Immature natural killer cell (primary cell): ENCODE measurements around the gene C1RL. TPM values are rescaled to one million over a fixed set of nuclear protein-coding genes. Genes with fewer than 3 reads are reported as not detected.

Source experiments
- DNase-seq, 3 donors: peaks; one replicate each; pipeline ENCODE4 v3.0.0; 2022; ENCODE audit warnings: mixed read lengths in 1 of 3
- H3K27ac Mint-ChIP-seq, 6 donors: one replicate each; pipeline ENCODE4 v1.8.0; 2020; ENCODE audit warnings: mixed read lengths in 6 of 6, mild to moderate bottlenecking in 5 of 6, inconsistent platforms in 4 of 6, moderate library complexity in 3 of 6
- H3K27me3 Mint-ChIP-seq, 3 donors: one replicate each; pipeline ENCODE4 v1.8.0; 2020 to 2021; ENCODE audit warnings: low read depth in 3 of 3, mild to moderate bottlenecking in 3 of 3, mixed read lengths in 3 of 3, moderate library complexity in 3 of 3, inconsistent platforms in 1 of 3
- H3K36me3 Mint-ChIP-seq, 3 donors: one replicate each; pipeline ENCODE4 v1.8.0; 2020; ENCODE audit warnings: mixed read lengths in 3 of 3, inconsistent platforms in 2 of 3, mild to moderate bottlenecking in 2 of 3
- H3K4me1 Mint-ChIP-seq, 2 donors: one replicate each; pipeline ENCODE4 v1.8.0; 2020; ENCODE audit warnings: inconsistent platforms in 2 of 2, mild to moderate bottlenecking in 2 of 2, mixed read lengths in 2 of 2, moderate library complexity in 1 of 2
- H3K4me3 Mint-ChIP-seq, 5 donors: one replicate each; pipeline ENCODE4 v1.8.0; 2020; ENCODE audit warnings: mild to moderate bottlenecking in 5 of 5, mixed read lengths in 5 of 5, inconsistent platforms in 3 of 5, moderate library complexity in 3 of 5
- H3K9me3 Mint-ChIP-seq, 6 donors: one replicate each; pipeline ENCODE4 v1.8.0; 2020; ENCODE audit warnings: mild to moderate bottlenecking in 6 of 6, mixed read lengths in 6 of 6, inconsistent platforms in 4 of 6, moderate library complexity in 3 of 6
- polyA plus RNA-seq, 3 donors: library from polyadenylated mRNA; unstranded; fragments of 300-500 nt; fragmentation: Illumina TruSeq; gene quantifications; one replicate each; pipeline ENCODE4 v1.2.3, GENCODE V29; 2021

The C1RL gene
- polyA plus RNA-seq, 3 donors from 2014 or later = 0.75 to 10.5 (median 8.5) TPM

- Mint-ChIP-seq H3K4me1 (peaks cover 8 to 10% of the 10 kb centered on the region in 2 donors), H3K27me3 (peaks cover 0 to 2% (median 0%) of the 10 kb centered on the region in 3 donors), H3K9me3 (peaks cover 0 to 1% (median 0%) of the 10 kb centered on the region in 6 donors), H3K4me3 (peak overlapping the region; percentile 84 to 93 (median 89)), H3K36me3 (no peaks in the 10 kb centered on the region), H3K27ac (peak overlapping the region in 4 of 6 donors; percentile 70 to 88 (median 84))
- no peak for DNase-seq
These were observed 17.3 kb downstream of the C1RL start for GRCh38 chr12:7091660-7092228.

GRCh38 chr12:7091171-7091570 is 17.8 kb downstream of the C1RL start:
- peaks cover 8 to 10% of the 10 kb centered on the region in 2 donors for H3K4me1 Mint-ChIP-seq
- DNase-seq = no peak
- H3K27ac Mint-ChIP-seq = no peak overlapping the region
- no peaks in the 10 kb centered on the region for H3K36me3 Mint-ChIP-seq
- H3K9me3 Mint-ChIP-seq = peaks cover 0 to 1% (median 0%) of the 10 kb centered on the region in 6 donors
- H3K4me3 Mint-ChIP-seq = peak overlapping the region in 2 of 5 donors; percentile 36 to 50
- peaks cover 0 to 2% (median 0%) of the 10 kb centered on the region in 3 donors for H3K27me3 Mint-ChIP-seq

GRCh38 chr12:7090222-7090998 is 18.6 kb downstream of the C1RL start:
- H3K27me3 Mint-ChIP-seq = peaks cover 0 to 2% (median 0%) of the 10 kb centered on the region in 3 donors
- H3K4me3 Mint-ChIP-seq = no peak overlapping the region
- peaks cover 8 to 10% of the 10 kb centered on the region in 2 donors for H3K4me1 Mint-ChIP-seq
- H3K27ac Mint-ChIP-seq = no peak overlapping the region
- DNase-seq = no peak
- H3K9me3 Mint-ChIP-seq = peaks cover 0 to 1% (median 0%) of the 10 kb centered on the region in 6 donors
- no peaks in the 10 kb centered on the region for H3K36me3 Mint-ChIP-seq

- Mint-ChIP-seq H3K27ac (no peak overlapping the region), H3K4me1 (peaks cover 8 to 10% of the 10 kb centered on the region in 2 donors), H3K9me3 (peaks cover 0 to 1% (median 0%) of the 10 kb centered on the region in 6 donors), H3K4me3 (no peak overlapping the region), H3K27me3 (peaks cover 0 to 2% (median 0%) of the 10 kb centered on the region in 3 donors), H3K36me3 (no peaks in the 10 kb centered on the region)
- no peak for DNase-seq
These were observed 19.7 kb downstream of the C1RL start for GRCh38 chr12:7089196-7089871.

- peak; percentile 16 to 24 (median 22) for DNase-seq
- peaks cover 3 to 6% of the 10 kb centered on the region in 2 donors for H3K4me1 Mint-ChIP-seq
- peak overlapping the region; percentile 13 to 83 (median 76) for H3K27ac Mint-ChIP-seq
- peak overlapping the region in 1 of 5 donors; percentile 18 for H3K4me3 Mint-ChIP-seq
- peaks cover 4 to 8% (median 6%) of the 10 kb centered on the region in 3 donors for H3K27me3 Mint-ChIP-seq
- H3K9me3 Mint-ChIP-seq = peaks cover 0 to 6% (median 2%) of the 10 kb centered on the region in 6 donors
- peaks cover 0 to 5% (median 5%) of the 10 kb centered on the region in 3 donors for H3K36me3 Mint-ChIP-seq
These were observed 25.9 kb downstream of the C1RL start for GRCh38 chr12:7083125-7083524.

GRCh38 chr12:7081037-7081436 is 28.0 kb downstream of the C1RL start:
- Mint-ChIP-seq H3K9me3 (peaks cover 0 to 6% (median 2%) of the 10 kb centered on the region in 6 donors), H3K27ac (peak overlapping the region in 1 of 6 donors; percentile 29), H3K4me3 (no peak overlapping the region), H3K4me1 (peaks cover 3 to 6% of the 10 kb centered on the region in 2 donors), H3K36me3 (peaks cover 0 to 5% (median 5%) of the 10 kb centered on the region in 3 donors), H3K27me3 (peaks cover 4 to 8% (median 6%) of the 10 kb centered on the region in 3 donors)
- DNase-seq = no peak

GRCh38 chr12:7079826-7080125 is 29.2 kb downstream of the C1RL start:
- peaks cover 5 to 8% (median 8%) of the 10 kb centered on the region in 3 donors for H3K27me3 Mint-ChIP-seq
- no peak overlapping the region for H3K4me3 Mint-ChIP-seq
- peaks cover 0 to 5% (median 5%) of the 10 kb centered on the region in 3 donors for H3K36me3 Mint-ChIP-seq
- H3K4me1 Mint-ChIP-seq = peaks cover 8 to 12% of the 10 kb centered on the region in 2 donors
- no peak for DNase-seq
- no peak overlapping the region for H3K27ac Mint-ChIP-seq
- H3K9me3 Mint-ChIP-seq = peaks cover 0 to 6% (median 2%) of the 10 kb centered on the region in 6 donors

GRCh38 chr12:7078163-7078562 is 30.9 kb downstream of the C1RL start:
- Mint-ChIP-seq H3K4me3 (no peak overlapping the region), H3K27me3 (peaks cover 6 to 9% (median 7%) of the 10 kb centered on the region in 3 donors), H3K9me3 (peaks cover 0 to 3% (median 2%) of the 10 kb centered on the region in 6 donors), H3K36me3 (peaks cover 0 to 2% (median 2%) of the 10 kb centered on the region in 3 donors), H3K27ac (no peak overlapping the region), H3K4me1 (peaks cover 5 to 9% of the 10 kb centered on the region in 2 donors)
- no peak for DNase-seq

- Mint-ChIP-seq H3K27ac (no peak overlapping the region), H3K36me3 (no peaks in the 10 kb centered on the region), H3K9me3 (no peaks in the 10 kb centered on the region), H3K4me1 (peaks cover 5 to 6% of the 10 kb centered on the region in 2 donors), H3K4me3 (no peak overlapping the region), H3K27me3 (peaks cover 5 to 11% (median 7%) of the 10 kb centered on the region in 3 donors)
- DNase-seq = no peak
These were observed 32.5 kb downstream of the C1RL start for GRCh38 chr12:7076493-7076892.

GRCh38 chr12:7075939-7076338 is 33.1 kb downstream of the C1RL start:
- DNase-seq = no peak
- H3K4me3 Mint-ChIP-seq = no peak overlapping the region
- H3K4me1 Mint-ChIP-seq = peaks cover 5 to 6% of the 10 kb centered on the region in 2 donors
- no peaks in the 10 kb centered on the region for H3K9me3 Mint-ChIP-seq
- H3K27me3 Mint-ChIP-seq = peaks cover 5 to 11% (median 7%) of the 10 kb centered on the region in 3 donors
- H3K27ac Mint-ChIP-seq = peak overlapping the region in 2 of 6 donors; percentile 6 to 12
- no peaks in the 10 kb centered on the region for H3K36me3 Mint-ChIP-seq

- no peak overlapping the region for H3K4me3 Mint-ChIP-seq
- DNase-seq = no peak
- no peaks in the 10 kb centered on the region for H3K36me3 Mint-ChIP-seq
- H3K4me1 Mint-ChIP-seq = peaks cover 5 to 6% of the 10 kb centered on the region in 2 donors
- peaks cover 5 to 11% (median 7%) of the 10 kb centered on the region in 3 donors for H3K27me3 Mint-ChIP-seq
- peak overlapping the region in 2 of 6 donors; percentile 6 to 12 for H3K27ac Mint-ChIP-seq
- no peaks in the 10 kb centered on the region for H3K9me3 Mint-ChIP-seq
These were observed 33.5 kb downstream of the C1RL start for GRCh38 chr12:7075518-7075917.

GRCh38 chr12:7073946-7074345 is 35.1 kb downstream of the C1RL start:
- Mint-ChIP-seq H3K4me3 (no peak overlapping the region), H3K27ac (no peak overlapping the region), H3K9me3 (no peaks in the 10 kb centered on the region), H3K4me1 (peaks cover 5 to 6% of the 10 kb centered on the region in 2 donors), H3K27me3 (peaks cover 5 to 8% (median 7%) of the 10 kb centered on the region in 3 donors), H3K36me3 (no peaks in the 10 kb centered on the region)
- no peak for DNase-seq

GRCh38 chr12:7072554-7072953 is 36.5 kb downstream of the C1RL start:
- no peak for DNase-seq
- H3K4me3 Mint-ChIP-seq = no peak overlapping the region
- peaks cover 5 to 6% of the 10 kb centered on the region in 2 donors for H3K4me1 Mint-ChIP-seq
- H3K27ac Mint-ChIP-seq = no peak overlapping the region
- H3K36me3 Mint-ChIP-seq = no peaks in the 10 kb centered on the region
- no peaks in the 10 kb centered on the region for H3K9me3 Mint-ChIP-seq
- H3K27me3 Mint-ChIP-seq = peaks cover 5 to 12% (median 7%) of the 10 kb centered on the region in 3 donors
